ENCODE data around the gene SETD6.

Gene SETD6

DNA sequence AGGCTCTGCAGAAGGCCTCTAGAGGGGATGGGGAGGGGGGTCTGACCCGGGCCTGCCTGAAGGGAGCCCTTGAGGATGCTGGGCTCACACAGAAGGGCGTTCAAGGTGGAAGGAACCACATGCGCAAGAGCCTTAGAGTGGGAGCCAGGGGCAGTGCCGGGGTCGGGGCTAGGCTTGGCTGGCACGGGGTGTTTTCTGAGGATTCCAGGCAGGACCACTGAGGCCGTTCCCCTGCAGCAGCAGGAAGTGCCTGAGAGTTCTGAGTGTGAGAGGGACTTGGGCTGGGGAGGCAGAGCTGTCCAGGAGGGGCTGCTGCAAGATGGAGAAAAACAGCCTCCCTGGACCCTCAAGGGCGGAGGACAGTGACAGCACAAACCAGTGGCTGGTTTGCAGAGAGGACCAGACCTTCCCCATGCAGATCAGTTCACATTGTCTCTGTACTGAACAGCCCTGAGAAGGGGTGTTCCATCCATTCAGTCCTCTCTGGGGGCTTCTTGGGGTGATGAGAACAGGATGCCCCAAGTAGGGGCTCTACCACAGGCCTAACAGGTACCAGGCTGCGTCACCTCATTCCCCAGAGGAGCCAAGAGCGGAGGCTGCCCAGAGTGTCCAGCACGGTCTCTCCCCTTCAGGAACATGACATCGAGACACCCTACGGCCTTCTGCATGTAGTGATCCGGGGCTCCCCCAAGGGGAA is 12.0 kb upstream of the SETD6 start:
- ATAC-seq (ENCODE audit: low read depth), result no peak
- no peaks in the 10 kb centered on the region for H3K4me1 ChIP-seq (ENCODE audit: insufficient read depth, poor library complexity, severe bottlenecking)
- H3K27ac ChIP-seq (ENCODE audit: poor library complexity, severe bottlenecking), result no peak overlapping the region
- H3K4me3 ChIP-seq (ENCODE audit: severe bottlenecking), result no peak overlapping the region
- no peak for TF ChIP-seq CTCF (IDR thresholded peaks at IDR 0.05; ENCODE audit: poor library complexity, severe bottlenecking)
- no peaks in the 10 kb centered on the region for H3K9me3 ChIP-seq (ENCODE audit: severe bottlenecking)
- peak; percentile 37 for DNase-seq (ENCODE audit: low spot score)
- no peaks in the 10 kb centered on the region for H3K27me3 ChIP-seq (ENCODE audit: insufficient read depth, poor library complexity, severe bottlenecking)
- H3K36me3 ChIP-seq (ENCODE audit: low read depth), result no peaks in the 10 kb centered on the region

DNA sequence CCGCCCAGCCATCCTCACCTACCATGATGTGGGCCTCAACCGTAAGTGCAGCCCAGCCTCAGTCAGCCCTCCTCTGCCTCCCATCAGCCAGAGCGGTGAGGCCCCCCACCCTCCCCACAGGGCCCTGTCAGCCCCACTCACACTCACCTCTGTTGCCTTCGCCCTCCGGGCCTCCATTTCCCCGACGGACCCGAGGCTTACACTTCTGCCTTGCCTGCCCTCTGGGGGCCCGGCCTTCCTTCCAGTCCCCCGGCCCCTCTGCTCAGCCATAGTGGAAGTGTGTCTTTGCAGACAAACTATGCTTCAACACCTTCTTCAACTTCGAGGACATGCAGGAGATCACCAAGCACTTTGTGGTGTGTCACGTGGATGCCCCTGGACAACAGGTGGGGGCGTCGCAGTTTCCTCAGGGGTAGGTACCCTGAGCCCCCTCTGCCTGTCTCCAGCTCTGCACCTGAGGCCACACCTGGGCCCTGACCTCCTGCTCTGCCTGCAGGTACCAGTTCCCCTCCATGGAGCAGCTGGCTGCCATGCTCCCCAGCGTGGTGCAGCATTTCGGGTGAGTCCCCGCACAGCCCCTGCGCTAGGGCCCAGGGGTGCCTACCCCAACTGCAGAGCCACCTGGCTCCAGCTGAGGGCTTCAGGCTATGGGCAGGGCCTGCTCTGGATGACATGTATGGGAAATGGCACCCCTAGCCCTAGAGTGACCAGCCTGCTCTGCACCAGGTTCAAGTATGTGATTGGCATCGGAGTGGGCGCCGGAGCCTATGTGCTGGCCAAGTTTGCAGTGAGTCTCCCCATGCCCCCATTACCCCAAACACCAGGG is 11.2 kb upstream of the SETD6 start:
- peak; percentile 52 for DNase-seq (ENCODE audit: low spot score)
- no peak overlapping the region for H3K4me3 ChIP-seq (ENCODE audit: severe bottlenecking)
- no peaks in the 10 kb centered on the region for H3K4me1 ChIP-seq (ENCODE audit: insufficient read depth, poor library complexity, severe bottlenecking)
- no peak for ATAC-seq (ENCODE audit: low read depth)
- H3K27ac ChIP-seq (ENCODE audit: poor library complexity, severe bottlenecking), result no peak overlapping the region
- no peaks in the 10 kb centered on the region for H3K9me3 ChIP-seq (ENCODE audit: severe bottlenecking)
- no peaks in the 10 kb centered on the region for H3K27me3 ChIP-seq (ENCODE audit: insufficient read depth, poor library complexity, severe bottlenecking)
- H3K36me3 ChIP-seq (ENCODE audit: low read depth), result no peaks in the 10 kb centered on the region
- TF ChIP-seq CTCF (IDR thresholded peaks at IDR 0.05; ENCODE audit: poor library complexity, severe bottlenecking), result no peak

DNA sequence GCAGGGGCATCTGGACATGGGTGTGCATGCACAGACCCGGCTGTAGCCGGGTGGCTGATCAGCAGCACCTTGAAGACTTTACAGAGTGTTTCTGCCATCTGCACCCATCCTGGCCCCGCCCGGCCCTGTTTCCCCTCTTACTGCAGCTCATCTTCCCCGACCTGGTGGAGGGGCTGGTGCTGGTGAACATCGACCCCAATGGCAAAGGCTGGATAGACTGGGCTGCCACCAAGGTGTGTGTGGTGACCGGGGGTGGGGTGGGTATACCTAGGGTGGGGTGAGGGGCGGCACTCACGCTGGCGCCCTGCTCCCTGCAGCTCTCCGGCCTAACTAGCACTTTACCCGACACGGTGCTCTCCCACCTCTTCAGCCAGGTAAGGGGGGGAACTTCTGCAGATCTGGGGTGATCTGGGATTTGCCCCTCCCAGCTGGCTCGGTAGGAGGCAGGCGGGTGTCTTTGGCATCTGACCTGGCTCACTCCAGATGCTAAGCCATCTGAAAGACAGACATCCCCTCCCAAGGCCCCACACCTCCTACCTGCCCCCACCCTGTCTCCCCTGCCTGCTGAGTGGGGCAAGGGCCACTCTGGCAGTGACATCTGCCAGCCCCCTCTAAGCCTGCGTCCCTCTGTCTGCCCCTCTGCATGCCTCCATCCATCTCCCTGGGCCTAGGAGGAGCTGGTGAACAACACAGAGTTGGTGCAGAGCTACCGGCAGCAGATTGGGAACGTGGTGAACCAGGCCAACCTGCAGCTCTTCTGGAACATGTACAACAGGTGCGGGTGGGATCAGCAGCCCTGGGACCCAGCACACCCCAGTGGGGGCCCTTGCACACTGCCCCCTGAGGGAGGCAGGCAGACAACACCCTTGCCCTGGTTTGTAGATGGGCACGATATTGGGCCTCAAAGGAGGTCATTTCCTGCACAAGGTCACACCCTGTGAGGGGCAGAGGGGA is 8.8 kb upstream of the SETD6 start:
- no peak overlapping the region for H3K4me3 ChIP-seq (ENCODE audit: severe bottlenecking)
- no peak overlapping the region for H3K27ac ChIP-seq (ENCODE audit: poor library complexity, severe bottlenecking)
- DNase-seq (ENCODE audit: low spot score), result no peak
- ATAC-seq (ENCODE audit: low read depth), result no peak
- H3K4me1 ChIP-seq (ENCODE audit: insufficient read depth, poor library complexity, severe bottlenecking), result no peaks in the 10 kb centered on the region
- no peaks in the 10 kb centered on the region for H3K36me3 ChIP-seq (ENCODE audit: low read depth)
- H3K27me3 ChIP-seq (ENCODE audit: insufficient read depth, poor library complexity, severe bottlenecking), result no peaks in the 10 kb centered on the region
- H3K9me3 ChIP-seq (ENCODE audit: severe bottlenecking), result no peaks in the 10 kb centered on the region
- no peak for TF ChIP-seq CTCF (IDR thresholded peaks at IDR 0.05; ENCODE audit: poor library complexity, severe bottlenecking)

DNA sequence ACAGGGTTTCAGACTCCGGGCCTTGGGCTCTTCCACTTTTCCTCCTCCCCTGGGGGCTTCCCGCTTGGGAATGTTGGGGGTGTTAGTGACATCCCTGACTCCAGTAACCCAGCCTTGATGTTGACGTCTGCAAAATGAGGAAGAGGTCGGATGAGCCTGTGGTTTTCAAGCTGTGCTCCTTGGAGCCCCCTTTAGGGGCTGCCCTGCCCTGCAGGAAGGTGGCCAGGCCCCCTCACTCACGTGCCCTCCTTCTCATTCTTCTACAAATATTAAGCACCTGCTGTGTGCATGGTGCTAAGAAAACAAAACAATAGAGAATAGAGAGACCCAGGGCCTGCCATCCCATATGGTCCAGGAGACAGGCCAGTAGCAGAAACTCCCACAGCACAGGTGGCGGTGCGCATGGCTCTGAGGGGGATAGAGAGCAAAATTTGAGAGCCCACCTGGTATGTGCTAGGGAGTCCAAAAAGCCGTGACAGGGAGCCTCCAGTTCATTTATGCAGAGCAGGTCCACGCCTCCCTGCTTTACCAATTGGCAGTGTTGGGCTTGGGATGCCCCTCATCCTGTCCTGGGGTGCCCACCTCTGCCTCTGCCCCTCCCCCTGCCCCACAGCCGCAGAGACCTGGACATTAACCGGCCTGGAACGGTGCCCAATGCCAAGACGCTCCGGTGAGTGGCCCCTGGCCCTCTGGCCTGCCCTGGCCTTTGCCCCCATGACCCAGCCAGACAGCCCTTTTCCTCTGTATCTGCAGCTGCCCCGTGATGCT is 7.9 kb upstream of the SETD6 start:
- no peaks in the 10 kb centered on the region for H3K36me3 ChIP-seq (ENCODE audit: low read depth)
- H3K27me3 ChIP-seq (ENCODE audit: insufficient read depth, poor library complexity, severe bottlenecking), result no peaks in the 10 kb centered on the region
- no peak for ATAC-seq (ENCODE audit: low read depth)
- no peaks in the 10 kb centered on the region for H3K4me1 ChIP-seq (ENCODE audit: insufficient read depth, poor library complexity, severe bottlenecking)
- H3K4me3 ChIP-seq (ENCODE audit: severe bottlenecking), result no peak overlapping the region
- no peaks in the 10 kb centered on the region for H3K9me3 ChIP-seq (ENCODE audit: severe bottlenecking)
- H3K27ac ChIP-seq (ENCODE audit: poor library complexity, severe bottlenecking), result no peak overlapping the region
- DNase-seq (ENCODE audit: low spot score), result no peak
- TF ChIP-seq CTCF (IDR thresholded peaks at IDR 0.05; ENCODE audit: poor library complexity, severe bottlenecking), result no peak
